Kidney tubule cell (primary cell): ENCODE measurements around the gene C3orf22.
"Not testable (repeated sequence)": the region's sequence is repeated elsewhere in the genome, so short reads cannot be mapped to it uniquely, and the experiment has no call there.

Experiments used
- DNase-seq: peaks from one replicate; pipeline ENCODE4 v3.0.0-alpha.2; 2018; ENCODE audit warnings: low spot score

Gene C3orf22

GRCh38 chr3:126558336-126559071 lies at the start of gene C3orf22:
Gene C3orf22 (minus strand): TSS chr3:126558932. CDS start chr3:126553390, 5,542 bp downstream.
- DNase-seq = no peak

- peak; percentile 53 for DNase-seq
Observed at GRCh38 chr3:126607214-126607908, 48.6 kb upstream of the C3orf22 start.

GRCh38 chr3:126606001-126606400 lies 47.3 kb upstream of the C3orf22 start:
- DNase-seq = no peak

- DNase-seq = no peak
Observed at GRCh38 chr3:126604691-126605090, 46.0 kb upstream of the C3orf22 start.

- no peak for DNase-seq
Observed at GRCh38 chr3:126599101-126599500, 40.4 kb upstream of the C3orf22 start.

DNA sequence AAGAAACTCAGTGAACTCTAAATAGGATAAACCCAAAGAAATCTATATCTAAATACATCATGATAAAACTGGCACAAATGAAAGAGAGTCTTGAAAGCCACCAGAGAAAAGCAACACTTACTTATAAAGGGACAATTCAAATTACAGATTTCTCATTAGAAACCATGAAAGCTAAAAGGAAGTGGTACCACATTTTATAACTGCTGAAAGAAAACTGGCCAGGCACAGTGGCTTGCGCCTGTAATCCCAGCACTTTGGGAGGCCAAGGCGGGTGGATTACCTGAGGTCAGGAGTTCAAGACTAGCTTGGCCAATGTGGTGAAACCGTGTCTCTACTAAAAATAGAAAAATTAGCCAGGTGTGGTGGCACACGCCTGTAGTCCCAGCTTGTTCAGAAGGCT lies 36.7 kb upstream of the C3orf22 start:
- not testable (repeated sequence) for DNase-seq

DNA sequence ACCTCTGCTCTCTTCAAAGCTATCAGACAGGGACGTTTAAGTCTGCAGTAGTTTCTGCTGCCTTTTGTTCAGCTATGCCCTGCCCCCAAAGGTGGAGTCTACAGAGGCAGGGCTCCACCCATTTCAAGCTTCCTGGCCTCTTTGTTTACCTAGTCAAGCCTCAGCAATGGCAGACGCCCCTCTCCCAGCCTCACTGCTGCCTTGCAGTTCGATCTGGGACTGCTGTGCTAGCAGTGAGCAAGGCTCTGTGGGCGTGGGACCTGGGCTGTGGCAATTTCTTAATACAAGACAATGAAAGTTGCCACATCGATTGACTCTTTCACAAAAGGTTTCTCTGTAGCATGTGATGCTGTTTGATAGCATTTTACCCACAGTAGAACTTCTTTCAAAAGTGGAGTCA lies 32.8 kb upstream of the C3orf22 start:
- DNase-seq = not testable (repeated sequence)

DNA sequence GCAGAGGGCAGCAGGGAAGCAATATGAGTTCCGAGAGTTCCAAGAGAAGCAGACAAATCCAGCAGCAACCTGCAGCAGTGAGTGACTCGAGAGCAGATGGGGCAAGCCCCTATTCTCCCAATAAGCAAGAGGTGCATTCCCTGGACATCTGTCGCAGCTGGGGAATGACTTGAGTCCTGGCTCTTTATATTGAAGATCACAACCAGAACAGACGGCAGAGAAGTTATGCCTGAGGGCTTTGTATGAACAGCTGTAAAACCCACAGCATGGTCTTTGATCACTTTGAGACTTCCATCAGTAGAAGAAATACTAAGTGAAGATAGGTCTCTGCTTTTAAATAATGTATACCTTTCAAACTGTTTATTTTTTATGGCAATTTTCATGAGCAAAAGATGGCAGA lies 23.6 kb upstream of the C3orf22 start:
- DNase-seq = no peak

DNA sequence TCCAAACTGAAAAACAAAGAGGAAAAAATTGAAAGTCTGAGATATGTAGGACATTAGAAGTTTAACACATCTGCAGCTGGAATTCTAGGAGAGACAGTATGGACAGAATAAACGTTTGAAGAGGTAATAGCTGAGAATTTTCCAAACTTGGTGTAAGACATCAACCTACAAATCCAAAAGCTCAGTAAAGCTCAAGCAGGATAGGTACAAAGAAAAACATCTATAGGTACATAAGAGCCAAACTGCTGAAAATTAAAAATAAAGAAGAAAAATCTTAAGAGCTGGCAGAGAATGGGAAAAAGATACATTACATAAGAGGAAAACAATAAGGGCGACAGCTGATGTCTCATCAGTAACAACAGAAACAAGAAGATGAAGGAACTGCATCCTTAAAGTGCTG lies 22.8 kb upstream of the C3orf22 start:
- DNase-seq = no peak

- DNase-seq = no peak
Observed at GRCh38 chr3:126580746-126581145, 22.0 kb upstream of the C3orf22 start.

GRCh38 chr3:126578702-126579101 lies 20.0 kb upstream of the C3orf22 start:
- no peak for DNase-seq

DNA sequence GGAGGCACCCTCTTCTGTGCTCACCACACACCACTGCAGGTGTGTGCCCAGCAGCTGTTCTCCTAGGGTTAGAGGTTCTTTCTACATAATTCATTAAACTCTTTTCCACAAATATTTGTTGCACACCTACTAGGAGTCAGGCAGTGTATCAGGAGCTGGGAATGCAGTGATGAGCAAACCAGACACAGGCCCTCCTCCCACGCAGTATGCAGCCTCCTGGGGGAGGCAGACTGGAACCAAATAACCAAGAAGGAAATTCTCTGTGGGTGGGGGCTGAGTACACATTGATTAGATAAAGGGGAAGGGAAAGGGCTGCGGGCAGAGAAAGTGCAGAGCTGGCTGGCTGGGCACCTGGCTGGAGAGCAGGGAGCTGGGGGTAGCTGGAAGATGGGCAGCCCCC lies 18.5 kb upstream of the C3orf22 start:
- no peak for DNase-seq

DNA sequence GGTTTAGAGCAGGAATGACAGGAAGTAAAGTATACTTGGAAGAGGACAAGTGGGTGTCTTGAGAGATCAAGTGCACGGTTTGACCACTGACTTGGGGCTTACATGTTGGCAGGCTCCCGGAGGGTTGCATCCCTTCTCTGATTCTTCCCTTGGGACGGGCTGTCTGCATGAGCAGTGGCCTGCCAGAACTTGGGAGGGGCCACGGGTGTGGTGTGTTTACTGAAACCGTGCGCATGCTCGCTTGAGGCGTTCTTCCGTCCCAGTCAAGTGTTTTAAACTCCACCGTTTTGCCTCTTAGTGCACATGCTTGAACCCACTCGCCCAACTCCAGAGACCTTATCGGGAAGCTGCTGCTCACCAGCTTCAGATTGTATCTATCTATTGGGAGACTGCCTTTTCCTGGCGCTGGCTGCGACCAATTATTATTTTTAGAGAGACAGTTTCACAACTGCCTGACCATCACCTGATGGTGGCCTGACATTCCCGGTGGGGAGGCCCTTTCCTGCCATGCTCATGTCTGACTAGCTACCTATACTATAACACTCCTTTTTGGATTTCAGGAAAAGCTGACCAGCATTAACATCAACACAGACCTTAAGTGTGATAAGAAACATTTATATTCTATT lies 14.9 kb upstream of the C3orf22 start:
- no peak for DNase-seq

- no peak for DNase-seq
Observed at GRCh38 chr3:126571078-126571477, 12.3 kb upstream of the C3orf22 start.

DNA sequence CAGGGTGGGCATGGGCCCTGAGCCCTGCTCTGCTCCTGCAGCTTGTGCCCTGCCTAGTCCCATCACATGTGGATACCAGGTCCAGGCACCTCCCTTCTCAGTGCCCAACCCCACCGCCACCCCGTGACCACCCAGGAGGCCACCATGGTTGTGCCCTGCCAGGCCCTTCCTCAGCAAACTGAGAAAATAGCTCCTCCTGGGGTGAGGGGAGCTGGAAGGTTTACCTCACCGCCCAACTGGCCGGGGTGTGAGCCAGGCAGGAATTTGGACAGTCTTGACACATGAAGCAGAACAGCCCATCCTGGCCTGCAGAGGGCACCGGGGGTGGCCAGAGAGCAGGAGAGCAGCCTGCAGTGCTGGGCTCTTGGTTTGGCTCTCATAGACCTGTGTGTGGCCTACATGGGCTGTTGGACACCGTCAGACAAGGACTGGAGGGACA lies 11.4 kb upstream of the C3orf22 start:
- DNase-seq = no peak

GRCh38 chr3:126569390-126569975 lies 10.8 kb upstream of the C3orf22 start:
- no peak for DNase-seq

DNA sequence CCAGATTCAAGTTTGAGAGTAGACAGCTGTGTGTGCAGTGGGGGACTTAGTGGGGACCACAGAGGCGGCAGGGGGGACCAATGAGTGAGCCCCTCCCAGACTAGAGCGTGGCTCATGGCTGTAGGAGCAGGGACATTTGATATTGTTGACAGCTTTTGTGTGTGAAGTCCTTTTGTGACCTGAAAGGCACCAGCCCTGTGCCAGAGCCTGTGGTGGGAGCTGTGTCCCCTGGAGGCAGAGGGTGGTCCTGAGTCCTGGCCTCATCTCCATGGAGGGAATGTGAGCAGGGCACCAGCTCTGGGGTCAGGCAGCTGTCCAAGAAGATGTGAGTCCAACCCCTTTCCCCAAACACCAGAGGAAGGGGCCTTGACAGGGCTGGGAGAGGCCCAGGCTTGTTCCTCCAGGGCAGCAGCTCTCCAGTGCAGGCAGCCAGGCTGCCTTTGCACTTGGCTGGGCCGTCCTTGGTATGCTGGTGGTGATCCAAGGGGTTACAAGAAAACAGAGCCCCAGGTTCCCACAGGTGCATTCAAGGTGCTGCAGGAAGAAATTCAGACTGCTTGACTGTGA lies 10.1 kb upstream of the C3orf22 start:
- no peak for DNase-seq

DNA sequence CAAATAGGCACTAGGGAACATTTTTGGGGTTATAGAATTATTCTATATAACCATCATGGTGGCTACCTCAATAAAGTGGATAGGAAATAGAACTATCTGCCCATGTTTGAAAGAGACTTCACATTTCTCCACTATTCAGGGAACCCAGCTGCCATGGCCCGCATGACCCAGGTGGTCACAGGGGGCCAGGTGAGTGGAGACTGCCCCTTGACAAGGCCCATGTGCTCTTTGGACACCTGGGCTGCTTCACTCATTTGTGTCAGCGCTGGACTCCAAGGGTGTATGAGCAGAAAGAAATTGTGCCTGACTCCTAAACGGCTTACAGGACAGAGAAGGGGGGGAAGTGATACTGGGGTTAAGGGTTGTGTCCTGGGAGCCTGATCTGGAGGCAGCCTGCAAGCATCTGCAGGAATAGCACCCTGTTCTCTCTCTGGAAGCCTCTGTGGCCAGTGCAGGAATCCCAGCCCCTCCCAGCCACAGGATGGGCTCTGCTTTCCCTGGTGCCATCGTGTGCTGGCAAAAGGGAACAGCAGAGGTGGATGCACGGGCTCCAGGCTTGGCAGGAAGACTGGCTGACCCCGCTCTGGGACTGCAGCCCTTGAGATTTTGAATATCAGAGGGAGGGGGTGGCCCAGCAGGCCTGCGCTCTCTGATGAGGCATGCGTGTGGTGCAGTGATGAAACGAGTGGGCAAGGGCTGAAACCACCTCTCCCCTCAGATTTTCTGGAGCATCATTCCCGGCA lies 9.1 kb upstream of the C3orf22 start:
- DNase-seq = peak; percentile 24

DNA sequence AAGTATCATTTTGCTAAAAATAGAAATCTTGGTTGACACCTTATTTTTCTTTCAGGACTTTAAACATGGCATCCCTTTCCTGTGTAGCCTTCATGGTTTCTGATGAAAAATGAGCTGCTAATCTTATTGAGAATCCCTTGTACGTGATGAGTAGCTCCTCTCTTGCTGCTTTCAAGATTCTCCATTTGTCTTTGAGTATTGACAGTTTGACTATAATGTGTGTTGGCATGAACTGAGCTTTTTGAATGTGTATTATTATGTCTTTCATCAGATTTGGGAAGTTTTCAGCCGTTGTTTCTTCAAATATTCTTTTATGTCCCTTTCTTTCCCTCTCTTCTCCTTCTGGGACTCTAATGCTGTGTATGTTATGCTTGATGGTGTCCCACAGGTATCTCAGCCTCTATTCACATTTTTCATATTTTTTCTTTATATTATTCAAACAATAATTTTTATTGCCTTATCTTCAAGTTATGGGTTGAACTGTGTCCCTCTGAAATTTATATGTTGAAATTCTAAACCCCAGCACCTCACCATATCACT lies 4.1 kb upstream of the C3orf22 start:
- no peak for DNase-seq

DNA sequence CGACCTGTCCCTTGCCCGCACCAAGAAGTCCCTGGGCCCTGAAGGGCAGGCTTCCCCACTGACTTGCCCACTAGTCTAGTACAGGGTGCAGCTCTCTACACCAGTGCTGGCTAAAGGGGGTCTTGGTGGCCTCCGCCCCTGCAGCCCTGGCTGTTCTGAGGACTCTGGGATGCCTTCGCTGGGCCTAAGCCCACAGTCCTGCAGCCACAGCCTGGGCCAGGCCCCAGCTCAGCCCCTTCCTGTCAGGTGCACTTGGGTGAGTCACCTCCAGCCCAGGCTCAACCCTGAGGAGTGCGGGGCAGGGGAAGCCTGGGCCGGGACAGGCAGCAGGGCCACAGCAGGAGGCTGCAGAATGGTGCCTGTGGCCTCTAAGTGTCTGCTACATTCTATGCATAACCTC lies 971 bp downstream of the C3orf22 start:
- DNase-seq = no peak

DNA sequence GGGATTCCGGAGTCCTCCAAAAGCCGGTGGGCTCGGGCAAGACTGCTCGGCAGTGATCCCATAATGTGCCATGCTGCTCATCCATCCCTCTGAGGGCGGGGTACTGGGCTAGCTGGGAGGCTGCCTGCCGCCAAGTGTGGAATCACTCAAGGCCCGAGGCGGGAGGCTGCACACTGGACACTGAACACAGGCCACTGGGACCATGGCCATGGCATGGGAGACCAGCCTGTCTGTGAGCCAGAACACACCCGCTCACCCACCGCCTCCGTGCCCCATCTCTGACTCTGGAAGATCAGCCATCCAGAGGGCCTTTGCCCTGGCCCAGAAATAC lies 1.4 kb downstream of the C3orf22 start:
- DNase-seq = no peak
